Measurements from ENCODE around the gene COX7A2.

Gene COX7A2

DNA sequence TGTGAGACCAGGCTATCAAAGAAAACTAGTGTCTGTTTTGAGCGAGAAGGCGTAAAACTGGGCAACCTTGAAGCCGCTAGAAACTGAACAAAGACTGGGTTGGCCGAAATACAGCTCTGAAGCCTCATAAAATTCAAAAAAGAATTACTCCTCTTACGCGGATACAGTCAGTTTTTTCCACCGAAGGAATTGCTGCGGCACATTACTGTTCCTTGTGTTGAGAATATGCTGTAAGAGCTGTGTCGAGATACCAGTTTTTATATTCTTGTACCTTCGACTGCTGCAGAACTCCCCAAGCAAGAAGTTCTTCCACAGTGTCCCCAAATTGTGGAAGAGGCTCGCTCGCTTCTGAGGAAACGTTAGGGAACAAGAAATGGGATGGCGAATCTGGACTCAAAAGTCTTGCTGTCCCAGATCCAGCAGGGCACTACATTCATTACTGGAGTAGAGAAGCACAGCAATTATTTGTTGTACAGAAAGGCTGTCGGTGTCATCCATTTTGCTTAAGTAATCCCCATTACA, 523 bp upstream of the COX7A2 start:
- Histone ChIP-seq H3K4me1 (ENCODE audit: control extremely low read depth in 1 of 4, control insufficient read depth in 4 of 4, insufficient read depth in 4 of 4, low read length in 3 of 4) (peaks cover 5 to 16% (median 8%) of the 10 kb centered on the region in 4 experiments), H3K9me3 (ENCODE audit: control extremely low read depth in 1 of 5, control insufficient read depth in 4 of 5, insufficient read depth in 2 of 5, low read depth in 1 of 5, low read length in 4 of 5) (no peaks in the 10 kb centered on the region), H3K36me3 (ENCODE audit: control insufficient read depth in 4 of 4, insufficient read depth in 4 of 4, low read length in 3 of 4) (peaks cover 4 to 15% (median 7%) of the 10 kb centered on the region in 4 experiments), H3K4me3 (ENCODE audit: control insufficient read depth in 1 of 7, extremely low read depth in 1 of 7, insufficient read depth in 4 of 7, low read depth in 2 of 7, low read length in 6 of 7) (peak overlapping the region; percentile 56 to 100 (median 84)), H3K27ac (ENCODE audit: insufficient read depth in 1 of 2, low read depth in 1 of 2, low read length in 2 of 2, poor library complexity in 1 of 2, severe bottlenecking in 2 of 2) (peak overlapping the region; percentile 92 to 95), H3K27me3 (replicated peaks in 2 of 5; ENCODE audit: control insufficient read depth in 4 of 5, insufficient read depth in 5 of 5, low read length in 4 of 5) (peaks cover 0 to 22% (median 15%) of the 10 kb centered on the region in 5 experiments)
- ChIA-PET POLR2A (interaction anchor here (1.1 to 1.2 kb wide), 2 partner anchors 35 to 40 kb away, joined by 3 to 5 read pairs; partner anchors contain the start of gene TMEM30A), CTCF (interaction anchor here (1.3 to 2.7 kb wide), 3 partner anchors 11 to 33 kb away, joined by 3 to 10 read pairs (median 4); no protein-coding TSS in a partner anchor)
- DNase-seq = peak in 1 of 3 donors; percentile 28
- WGBS (ENCODE audit: insufficient coverage) = 26% methylated on average over 10 of the region's 15 CpGs

DNA sequence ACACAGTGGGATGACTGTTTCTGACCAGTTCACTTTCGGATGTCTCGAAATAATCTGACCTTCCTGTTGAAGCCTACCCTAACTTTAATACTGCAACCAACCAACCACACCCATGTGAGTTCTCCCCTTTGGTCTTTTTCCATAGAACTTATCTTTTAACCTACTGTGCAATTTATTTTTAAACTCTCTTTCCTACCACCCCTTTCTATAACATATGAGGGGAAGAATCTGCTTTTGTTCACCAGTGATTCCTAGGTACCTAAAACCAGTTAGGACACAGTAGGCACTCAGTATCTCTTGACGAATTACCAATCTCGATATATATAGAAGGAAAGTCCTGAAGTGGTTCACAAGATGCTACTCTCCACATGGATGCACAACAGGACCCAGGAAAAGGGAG, 7.0 kb downstream of the COX7A2 start:
- WGBS (ENCODE audit: insufficient coverage) = 97% methylated on average over 4 of the region's 4 CpGs

DNA sequence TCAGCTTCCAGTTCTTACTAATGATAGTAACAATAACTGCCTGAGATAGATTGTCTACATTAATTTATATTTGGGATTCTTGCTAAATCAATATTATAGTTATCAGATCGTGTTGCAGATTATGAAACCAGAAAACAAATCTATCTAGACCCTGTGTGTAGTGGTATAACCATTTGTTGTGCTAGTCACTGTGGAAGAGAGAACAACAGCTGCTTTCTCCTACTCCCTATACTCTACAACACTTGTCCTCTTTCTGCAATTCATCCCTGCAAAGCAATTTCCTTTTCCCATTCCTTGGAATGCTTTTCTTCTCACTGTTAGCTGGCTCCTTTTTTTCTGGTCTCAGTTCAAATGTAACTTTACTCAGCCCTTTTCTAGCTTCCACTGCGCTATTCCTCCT, 8.3 kb downstream of the COX7A2 start:
- H3K4me3 ChIP-seq (ENCODE audit: control insufficient read depth in 1 of 7, extremely low read depth in 1 of 7, insufficient read depth in 4 of 7, low read depth in 2 of 7, low read length in 6 of 7) = no peak overlapping the region
- ChIA-PET POLR2A (no interaction called here), CTCF (interaction anchor here (0.8 to 1.8 kb wide), 3 partner anchors 8 to 26 kb away, joined by 3 to 8 read pairs (median 5); no protein-coding TSS in a partner anchor)
- H3K4me1 ChIP-seq (ENCODE audit: control extremely low read depth in 1 of 4, control insufficient read depth in 4 of 4, insufficient read depth in 4 of 4, low read length in 3 of 4) = no peaks in the 10 kb centered on the region
- DNase-seq = no peak
- H3K36me3 ChIP-seq (ENCODE audit: control insufficient read depth in 4 of 4, insufficient read depth in 4 of 4, low read length in 3 of 4) = peaks cover 14 to 29% (median 22%) of the 10 kb centered on the region in 4 experiments
- WGBS (ENCODE audit: insufficient coverage) = 100% methylated on average over 1 of the region's 2 CpGs
- H3K9me3 ChIP-seq (ENCODE audit: control extremely low read depth in 1 of 5, control insufficient read depth in 4 of 5, insufficient read depth in 2 of 5, low read depth in 1 of 5, low read length in 4 of 5) = no peaks in the 10 kb centered on the region
- H3K27ac ChIP-seq (ENCODE audit: insufficient read depth in 1 of 2, low read depth in 1 of 2, low read length in 2 of 2, poor library complexity in 1 of 2, severe bottlenecking in 2 of 2) = no peak overlapping the region
- no peaks in the 10 kb centered on the region for H3K27me3 ChIP-seq (replicated peaks in 2 of 5; ENCODE audit: control insufficient read depth in 4 of 5, insufficient read depth in 5 of 5, low read length in 4 of 5)

More for the DNA sequence above, 7.0 kb downstream of the COX7A2 start:
- H3K4me3 ChIP-seq (ENCODE audit: control insufficient read depth in 1 of 7, extremely low read depth in 1 of 7, insufficient read depth in 4 of 7, low read depth in 2 of 7, low read length in 6 of 7) = no peak overlapping the region
- H3K36me3 ChIP-seq (ENCODE audit: control insufficient read depth in 4 of 4, insufficient read depth in 4 of 4, low read length in 3 of 4) = peaks cover 15 to 34% (median 23%) of the 10 kb centered on the region in 4 experiments
- no peaks in the 10 kb centered on the region for H3K4me1 ChIP-seq (ENCODE audit: control extremely low read depth in 1 of 4, control insufficient read depth in 4 of 4, insufficient read depth in 4 of 4, low read length in 3 of 4)
- no peak overlapping the region for H3K27ac ChIP-seq (ENCODE audit: insufficient read depth in 1 of 2, low read depth in 1 of 2, low read length in 2 of 2, poor library complexity in 1 of 2, severe bottlenecking in 2 of 2)
- POLR2A ChIA-PET = no interaction called here
- DNase-seq = no peak
- H3K27me3 ChIP-seq (replicated peaks in 2 of 5; ENCODE audit: control insufficient read depth in 4 of 5, insufficient read depth in 5 of 5, low read length in 4 of 5) = no peaks in the 10 kb centered on the region
- CTCF ChIA-PET = no interaction called here
- H3K9me3 ChIP-seq (ENCODE audit: control extremely low read depth in 1 of 5, control insufficient read depth in 4 of 5, insufficient read depth in 2 of 5, low read depth in 1 of 5, low read length in 4 of 5) = no peaks in the 10 kb centered on the region

DNA sequence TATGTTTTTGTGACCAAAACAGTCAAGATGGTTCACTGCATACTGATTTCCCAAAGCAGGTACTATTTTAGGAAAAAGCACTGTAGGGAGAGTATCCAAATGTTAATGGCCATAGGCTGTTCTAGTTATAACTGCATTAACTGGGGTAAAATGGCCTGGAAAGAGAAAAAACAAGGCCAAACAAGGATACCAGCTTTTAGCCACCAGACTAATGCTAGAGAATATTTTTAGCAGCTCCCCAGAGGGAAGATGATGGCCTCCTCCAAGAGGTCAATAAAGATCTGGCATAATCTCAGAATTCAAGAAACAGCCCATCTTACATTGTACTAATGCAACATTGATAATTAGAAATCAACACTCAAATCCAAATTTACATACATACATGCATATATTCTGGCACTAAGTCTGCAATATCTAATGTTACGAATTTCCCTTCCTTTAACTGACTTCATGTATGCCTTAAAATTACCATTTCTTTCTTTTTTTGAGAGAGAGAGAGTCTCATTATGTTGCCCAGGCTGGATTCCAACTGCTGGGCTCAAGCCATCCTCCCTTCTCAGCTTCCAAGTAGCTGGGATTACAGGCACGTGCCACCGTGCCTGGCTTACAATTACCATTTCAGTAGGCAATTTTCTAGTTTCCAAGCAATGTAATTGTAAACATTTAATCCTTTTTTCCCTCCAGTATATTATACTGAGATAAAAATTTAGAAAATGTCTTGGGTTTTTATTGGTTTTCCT, 9.3 kb downstream of the COX7A2 start:
- ChIA-PET POLR2A (no interaction called here), CTCF (interaction anchor here (0.8 to 1.8 kb wide), 3 partner anchors 10 to 25 kb away, joined by 3 to 8 read pairs (median 5); no protein-coding TSS in a partner anchor)
- no peaks in the 10 kb centered on the region for H3K9me3 ChIP-seq (ENCODE audit: control extremely low read depth in 1 of 5, control insufficient read depth in 4 of 5, insufficient read depth in 2 of 5, low read depth in 1 of 5, low read length in 4 of 5)
- 94% methylated on average over 3 of the region's 3 CpGs for WGBS (ENCODE audit: insufficient coverage)
- H3K36me3 ChIP-seq (ENCODE audit: control insufficient read depth in 4 of 4, insufficient read depth in 4 of 4, low read length in 3 of 4) = peaks cover 13 to 21% (median 17%) of the 10 kb centered on the region in 4 experiments
- H3K27me3 ChIP-seq (replicated peaks in 2 of 5; ENCODE audit: control insufficient read depth in 4 of 5, insufficient read depth in 5 of 5, low read length in 4 of 5) = no peaks in the 10 kb centered on the region
- no peak overlapping the region for H3K4me3 ChIP-seq (ENCODE audit: control insufficient read depth in 1 of 7, extremely low read depth in 1 of 7, insufficient read depth in 4 of 7, low read depth in 2 of 7, low read length in 6 of 7)
- no peaks in the 10 kb centered on the region for H3K4me1 ChIP-seq (ENCODE audit: control extremely low read depth in 1 of 4, control insufficient read depth in 4 of 4, insufficient read depth in 4 of 4, low read length in 3 of 4)
- no peak overlapping the region for H3K27ac ChIP-seq (ENCODE audit: insufficient read depth in 1 of 2, low read depth in 1 of 2, low read length in 2 of 2, poor library complexity in 1 of 2, severe bottlenecking in 2 of 2)
- no peak for DNase-seq

DNA sequence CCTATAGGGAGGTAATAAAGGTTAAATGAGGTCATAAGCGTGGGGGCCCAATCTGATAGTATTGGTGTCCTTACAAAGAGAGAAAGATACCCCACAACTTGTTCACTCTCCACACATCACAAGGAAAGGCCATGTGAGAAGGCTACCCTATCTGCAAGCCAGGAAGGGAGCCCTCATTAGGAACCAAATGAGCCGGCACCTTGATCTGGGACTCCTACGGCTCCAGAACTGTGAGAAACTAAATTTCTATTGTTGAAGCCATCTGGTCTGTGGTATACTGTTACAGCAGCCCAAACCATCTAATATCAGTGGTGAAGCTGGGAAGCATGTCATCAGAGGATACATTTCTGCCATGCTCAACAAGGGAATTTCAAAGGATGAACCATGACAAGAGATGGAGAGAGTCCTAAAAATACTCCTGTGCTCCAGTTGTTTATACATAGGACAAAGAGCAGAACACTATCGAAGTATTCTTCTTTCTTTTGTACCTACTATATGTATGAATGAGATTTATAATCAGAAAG, 10.4 kb downstream of the COX7A2 start:
- CTCF ChIA-PET = interaction anchor here (1.2 kb wide), 1 partner anchor 11 kb away, joined by 3 read pairs; the partner anchor contains the start of gene COX7A2
- H3K4me3 ChIP-seq (ENCODE audit: control insufficient read depth in 1 of 7, extremely low read depth in 1 of 7, insufficient read depth in 4 of 7, low read depth in 2 of 7, low read length in 6 of 7) = no peak overlapping the region
- H3K4me1 ChIP-seq (ENCODE audit: control extremely low read depth in 1 of 4, control insufficient read depth in 4 of 4, insufficient read depth in 4 of 4, low read length in 3 of 4) = no peaks in the 10 kb centered on the region
- no peaks in the 10 kb centered on the region for H3K27me3 ChIP-seq (replicated peaks in 2 of 5; ENCODE audit: control insufficient read depth in 4 of 5, insufficient read depth in 5 of 5, low read length in 4 of 5)
- DNase-seq = no peak
- H3K27ac ChIP-seq (ENCODE audit: insufficient read depth in 1 of 2, low read depth in 1 of 2, low read length in 2 of 2, poor library complexity in 1 of 2, severe bottlenecking in 2 of 2) = no peak overlapping the region
- H3K9me3 ChIP-seq (ENCODE audit: control extremely low read depth in 1 of 5, control insufficient read depth in 4 of 5, insufficient read depth in 2 of 5, low read depth in 1 of 5, low read length in 4 of 5) = no peaks in the 10 kb centered on the region
- WGBS (ENCODE audit: insufficient coverage) = 100% methylated on average over 1 of the region's 4 CpGs
- POLR2A ChIA-PET = no interaction called here
- H3K36me3 ChIP-seq (ENCODE audit: control insufficient read depth in 4 of 4, insufficient read depth in 4 of 4, low read length in 3 of 4) = peaks cover 8 to 14% (median 11%) of the 10 kb centered on the region in 4 experiments

DNA sequence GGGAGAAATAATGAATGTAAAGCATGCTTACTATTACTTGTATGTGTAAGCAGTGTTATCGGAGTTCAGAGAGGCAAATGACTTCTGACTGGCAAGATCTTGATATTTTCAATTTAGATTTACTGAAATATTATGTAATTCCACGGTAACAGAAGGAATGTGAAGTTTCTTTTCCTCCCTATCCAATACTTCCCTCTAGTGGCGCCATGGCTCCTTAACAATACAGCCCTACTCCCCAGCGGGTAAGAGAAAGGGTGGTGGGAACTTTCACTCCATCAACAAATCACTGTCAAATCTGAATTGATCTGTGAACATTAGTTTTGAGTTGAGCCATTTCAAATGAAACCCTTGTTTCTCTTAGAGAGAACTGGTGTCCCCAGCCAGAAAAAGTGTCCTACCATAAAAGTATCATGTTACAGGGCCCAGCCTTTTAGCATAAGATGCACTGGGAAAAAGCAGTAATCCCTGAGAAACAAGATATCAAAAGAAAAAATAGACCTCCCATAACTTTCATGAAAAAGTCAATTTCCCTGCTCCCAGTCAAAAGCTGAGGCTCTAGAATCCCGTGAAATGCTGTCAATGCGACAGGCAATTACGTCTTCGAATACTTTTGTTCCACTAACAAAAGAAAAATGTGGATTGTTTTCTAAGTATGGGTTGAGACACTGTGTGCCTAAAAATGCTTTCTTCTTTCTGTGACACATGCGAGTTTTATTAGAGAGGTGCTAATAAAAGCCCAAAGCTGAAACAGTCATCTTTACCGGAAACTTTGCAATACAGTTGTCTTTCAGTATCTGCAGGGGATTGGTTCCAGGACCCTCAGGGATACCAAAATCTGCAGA, 12.9 kb downstream of the COX7A2 start:
- Histone ChIP-seq H3K4me1 (ENCODE audit: control extremely low read depth in 1 of 4, control insufficient read depth in 4 of 4, insufficient read depth in 4 of 4, low read length in 3 of 4) (no peaks in the 10 kb centered on the region), H3K27ac (ENCODE audit: insufficient read depth in 1 of 2, low read depth in 1 of 2, low read length in 2 of 2, poor library complexity in 1 of 2, severe bottlenecking in 2 of 2) (no peak overlapping the region), H3K27me3 (replicated peaks in 2 of 5; ENCODE audit: control insufficient read depth in 4 of 5, insufficient read depth in 5 of 5, low read length in 4 of 5) (no peaks in the 10 kb centered on the region), H3K9me3 (ENCODE audit: control extremely low read depth in 1 of 5, control insufficient read depth in 4 of 5, insufficient read depth in 2 of 5, low read depth in 1 of 5, low read length in 4 of 5) (no peaks in the 10 kb centered on the region), H3K36me3 (ENCODE audit: control insufficient read depth in 4 of 4, insufficient read depth in 4 of 4, low read length in 3 of 4) (no peaks in the 10 kb centered on the region), H3K4me3 (ENCODE audit: control insufficient read depth in 1 of 7, extremely low read depth in 1 of 7, insufficient read depth in 4 of 7, low read depth in 2 of 7, low read length in 6 of 7) (no peak overlapping the region)
- peak in 2 of 3 donors; percentile 37 to 41 for DNase-seq
- ChIA-PET CTCF (interaction anchor here (0.9 to 2.1 kb wide), 3 partner anchors 19 to 21 kb away, joined by 4 to 7 read pairs (median 5); no protein-coding TSS in a partner anchor), POLR2A (no interaction called here)
- WGBS (ENCODE audit: insufficient coverage) = 96% methylated on average over 5 of the region's 10 CpGs

Measured in common myeloid progenitor, CD34-positive (primary cell).